GM12874 (cell line): ENCODE data around the gene HCN3.

Experiments
- TF ChIP-seq, protein P1 (sequence below): IDR thresholded peaks from 2 replicates; pipeline ENCODE4 v1.5.1; 2011; ENCODE audit warnings: low read depth, mild to moderate bottlenecking, control low read depth, low read length, moderate library complexity; ENCODE audit not compliant: insufficient read depth

Gene HCN3

DNA sequence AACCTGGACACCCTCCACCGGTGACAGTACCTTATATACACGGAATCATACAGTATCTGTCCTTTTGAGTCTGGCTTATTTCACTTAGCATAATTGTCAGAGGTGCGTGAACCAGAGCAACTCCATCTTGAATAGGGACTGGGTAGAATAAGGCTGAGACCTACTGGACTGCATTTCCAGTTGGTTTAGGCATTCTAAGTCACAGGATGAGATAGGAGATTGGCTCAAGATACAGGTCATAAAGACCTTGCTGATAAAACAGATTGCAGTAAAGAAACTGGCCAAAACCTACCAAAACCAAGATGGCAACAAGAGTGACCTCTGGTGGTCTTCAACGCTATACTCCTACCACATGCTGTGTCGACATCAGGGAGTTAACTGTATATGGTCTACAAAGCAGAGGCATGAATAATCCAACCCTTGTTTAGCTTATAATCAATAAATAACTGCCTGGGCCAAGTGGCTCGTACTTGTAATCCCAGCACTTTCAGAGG lies 30.0 kb downstream of the HCN3 start:
- TF ChIP-seq, protein P1, sequence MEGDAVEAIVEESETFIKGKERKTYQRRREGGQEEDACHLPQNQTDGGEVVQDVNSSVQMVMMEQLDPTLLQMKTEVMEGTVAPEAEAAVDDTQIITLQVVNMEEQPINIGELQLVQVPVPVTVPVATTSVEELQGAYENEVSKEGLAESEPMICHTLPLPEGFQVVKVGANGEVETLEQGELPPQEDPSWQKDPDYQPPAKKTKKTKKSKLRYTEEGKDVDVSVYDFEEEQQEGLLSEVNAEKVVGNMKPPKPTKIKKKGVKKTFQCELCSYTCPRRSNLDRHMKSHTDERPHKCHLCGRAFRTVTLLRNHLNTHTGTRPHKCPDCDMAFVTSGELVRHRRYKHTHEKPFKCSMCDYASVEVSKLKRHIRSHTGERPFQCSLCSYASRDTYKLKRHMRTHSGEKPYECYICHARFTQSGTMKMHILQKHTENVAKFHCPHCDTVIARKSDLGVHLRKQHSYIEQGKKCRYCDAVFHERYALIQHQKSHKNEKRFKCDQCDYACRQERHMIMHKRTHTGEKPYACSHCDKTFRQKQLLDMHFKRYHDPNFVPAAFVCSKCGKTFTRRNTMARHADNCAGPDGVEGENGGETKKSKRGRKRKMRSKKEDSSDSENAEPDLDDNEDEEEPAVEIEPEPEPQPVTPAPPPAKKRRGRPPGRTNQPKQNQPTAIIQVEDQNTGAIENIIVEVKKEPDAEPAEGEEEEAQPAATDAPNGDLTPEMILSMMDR: peak; percentile 38; the same call in 1 of the 2 replicates

DNA sequence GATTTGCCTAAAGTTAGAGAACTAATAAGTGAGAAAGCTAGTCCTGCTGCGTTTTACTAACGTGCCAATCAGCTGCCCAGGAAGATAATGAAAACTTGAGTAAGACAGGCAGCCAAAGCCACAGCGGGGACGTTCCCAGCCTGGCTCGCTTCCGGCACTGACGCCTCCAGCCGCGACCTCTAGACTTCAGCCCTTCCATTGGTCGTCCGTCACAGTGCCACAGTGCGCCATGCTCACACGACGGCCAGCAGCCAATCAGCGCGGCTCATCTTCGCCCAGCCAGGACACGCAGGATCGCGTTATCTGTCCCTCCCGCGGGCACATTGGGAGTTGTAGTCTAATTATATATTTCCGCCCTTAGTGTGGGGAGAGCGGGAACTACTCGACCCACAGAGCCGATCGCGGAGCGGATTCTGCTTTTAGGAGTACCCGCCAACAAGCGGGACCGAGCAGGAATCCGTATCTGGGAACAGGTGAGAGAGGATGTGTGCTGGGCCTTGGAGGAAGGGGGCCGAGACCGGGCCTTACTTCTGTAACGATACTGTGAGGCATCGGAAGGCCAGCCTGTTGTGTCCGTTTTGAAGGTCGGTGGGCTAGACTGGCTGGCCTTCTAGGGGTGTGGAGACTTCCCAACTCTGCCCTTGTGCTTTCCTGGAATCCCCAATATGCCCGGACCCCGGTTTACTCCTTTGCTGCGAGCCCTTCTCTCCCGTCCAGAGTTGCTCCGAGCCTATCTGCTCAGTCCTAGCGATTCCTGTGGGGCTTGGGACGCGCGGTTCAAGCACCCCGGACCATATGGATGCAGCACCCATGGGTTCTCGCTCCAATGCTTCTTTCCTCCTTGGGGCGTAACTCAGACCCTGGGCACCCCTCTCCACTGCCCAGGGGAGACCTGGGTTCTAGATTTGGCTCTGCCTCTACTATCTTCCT lies 31.5 kb downstream of the HCN3 start, which contains the start of gene FDPS:
Gene FDPS (plus strand): TSS at position 374 of the 930 bp plus-strand sequence. CDS start 924 bp downstream, outside the sequence.
- TF ChIP-seq, protein P1: no peak

DNA sequence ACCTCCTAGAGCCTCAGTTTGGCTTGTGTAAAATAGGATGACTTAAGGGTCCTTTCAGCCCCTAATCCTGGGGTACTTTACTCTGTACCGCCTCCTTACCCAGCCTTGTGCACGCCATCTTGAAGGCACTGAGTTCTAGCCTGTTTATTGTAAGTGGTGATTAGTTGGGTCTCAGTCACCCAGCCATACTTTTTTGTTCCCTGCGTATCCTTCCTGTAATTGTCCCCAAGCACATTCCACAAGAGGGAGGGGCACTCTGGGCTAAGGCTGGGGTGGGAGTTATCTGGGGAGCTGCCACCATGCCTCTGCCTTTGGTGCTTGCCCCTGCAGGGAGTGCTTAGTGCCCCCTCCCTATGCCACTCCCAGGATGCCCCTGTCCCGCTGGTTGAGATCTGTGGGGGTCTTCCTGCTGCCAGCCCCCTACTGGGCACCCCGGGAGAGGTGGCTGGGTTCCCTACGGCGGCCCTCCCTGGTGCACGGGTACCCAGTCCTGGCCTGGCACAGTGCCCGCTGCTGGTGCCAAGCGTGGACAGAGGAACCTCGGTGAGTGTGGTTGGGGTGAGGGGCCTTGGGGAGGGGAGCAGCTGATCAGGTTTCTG lies 32.3 kb downstream of the HCN3 start:
- TF ChIP-seq, protein P1: peak; percentile 18; the same call in 1 of the 2 replicates

DNA sequence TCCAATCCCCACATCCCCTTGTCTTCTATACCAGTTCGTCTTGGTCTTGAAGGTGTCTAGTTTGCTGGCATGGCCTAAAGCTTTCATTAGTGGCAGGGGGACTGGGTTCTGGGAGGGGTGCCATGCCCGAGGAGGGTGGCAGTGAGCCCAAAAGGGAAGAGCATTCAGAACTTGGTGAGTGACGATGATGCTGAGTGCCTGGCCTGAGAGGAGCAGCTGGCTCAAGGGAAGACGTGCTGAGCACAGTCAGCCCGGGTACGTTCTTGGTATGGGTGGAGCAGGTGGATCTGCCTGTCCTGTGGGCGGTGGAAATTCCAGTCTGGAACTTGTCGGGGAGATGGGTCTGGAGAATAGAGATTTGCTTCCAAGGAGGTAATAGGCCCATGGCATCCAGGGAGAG lies 36.0 kb downstream of the HCN3 start:
- TF ChIP-seq, protein P1: no peak

DNA sequence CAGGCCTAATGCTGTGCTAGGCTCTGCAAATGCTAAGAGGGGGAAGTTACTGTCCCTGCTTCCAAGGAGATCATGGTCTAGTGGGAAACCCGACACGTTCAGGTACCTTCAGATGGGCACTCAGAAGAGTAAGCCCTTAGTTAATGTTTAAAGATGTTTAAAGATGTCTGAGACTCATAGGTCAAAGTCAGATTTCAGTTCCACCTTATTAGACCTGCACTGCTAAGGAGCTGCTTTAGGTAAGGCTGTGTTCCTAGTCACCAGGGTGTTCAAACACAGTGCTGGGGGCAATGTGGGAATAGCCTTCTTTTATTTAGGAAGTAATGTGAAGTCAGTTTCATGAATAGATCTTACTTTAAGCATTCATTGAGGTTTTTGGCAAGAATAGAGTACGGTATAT lies 39.7 kb downstream of the HCN3 start:
- TF ChIP-seq, protein P1: no peak

DNA sequence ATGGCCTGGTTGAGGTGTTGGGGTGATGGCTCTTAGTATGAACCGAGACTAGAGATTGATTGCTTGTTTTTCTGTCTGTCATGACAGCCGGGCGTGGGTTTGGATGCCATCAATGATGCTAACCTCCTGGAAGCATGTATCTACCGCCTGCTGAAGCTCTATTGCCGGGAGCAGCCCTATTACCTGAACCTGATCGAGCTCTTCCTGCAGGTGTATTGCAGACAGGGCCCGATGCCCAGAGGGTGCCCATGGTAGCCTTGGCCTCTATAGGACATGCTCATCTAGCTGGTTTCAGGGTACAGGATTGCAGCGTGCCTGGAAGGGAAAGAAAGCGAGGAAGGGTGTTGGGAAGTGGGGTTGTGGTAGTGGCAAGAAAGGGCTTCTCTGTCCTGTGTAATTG lies 40.8 kb downstream of the HCN3 start:
- TF ChIP-seq, protein P1: no peak

DNA sequence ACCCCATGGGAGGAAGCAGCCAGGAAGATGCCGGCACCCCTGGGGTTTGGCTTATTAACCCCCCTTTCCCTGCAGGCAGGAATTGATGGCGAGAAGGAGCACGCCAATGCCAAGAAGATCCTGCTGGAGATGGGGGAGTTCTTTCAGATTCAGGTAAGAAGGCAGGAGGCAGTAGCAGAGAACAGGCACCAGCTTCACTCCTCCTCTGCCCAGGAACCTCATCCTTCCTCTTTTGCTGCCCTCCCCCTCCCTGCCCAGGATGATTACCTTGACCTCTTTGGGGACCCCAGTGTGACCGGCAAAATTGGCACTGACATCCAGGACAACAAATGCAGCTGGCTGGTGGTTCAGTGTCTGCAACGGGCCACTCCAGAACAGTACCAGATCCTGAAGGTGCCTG lies 42.3 kb downstream of the HCN3 start:
- TF ChIP-seq, protein P1: no peak
